HepG2 (cell line): ENCODE measurements around the gene LHFPL2. TPM values are rescaled to one million over a fixed set of nuclear protein-coding genes. Genes with fewer than 3 reads are reported as not detected.

Experiments
- CHD4 ChIP-seq: fragments of 200-600 bp; sonication (generic); IDR thresholded peaks from 2 replicates; pipeline ENCODE4 v1.7.0; 2017; ENCODE audit warnings: mild to moderate bottlenecking, low read length, borderline replicate concordance
- DR1 ChIP-seq: sonication (generic); formaldehyde crosslinking; IDR thresholded peaks from 2 replicates; pipeline ENCODE4 v1.8.0; 2021; ENCODE audit warnings: mild to moderate bottlenecking, missing genetic modification reagents, inconsistent platforms
- ELF4 ChIP-seq: sonication (generic); formaldehyde crosslinking; IDR thresholded peaks from 2 replicates; pipeline ENCODE4 v1.5.0; 2020; ENCODE audit warnings: missing genetic modification reagents, mild to moderate bottlenecking, moderate library complexity, borderline replicate concordance
- FOXM1 ChIP-seq: sonication (generic); formaldehyde crosslinking; IDR thresholded peaks from 2 replicates; pipeline ENCODE4 v1.5.0; 2020; ENCODE audit warnings: missing genetic modification reagents
- GTF3A ChIP-seq: sonication (generic); formaldehyde crosslinking; conservative IDR thresholded peaks from 2 replicates; pipeline ENCODE4 v1.4.0; 2020; ENCODE audit warnings: mild to moderate bottlenecking, missing genetic modification reagents
- HHEX ChIP-seq: IDR thresholded peaks from 2 replicates; pipeline ENCODE4 v1.6.1; 2016; ENCODE audit warnings: control low read depth
- KAT7 ChIP-seq: IDR thresholded peaks from 2 replicates; pipeline ENCODE4 v1.6.1; 2018; ENCODE audit warnings: borderline replicate concordance, missing compliant biosample characterization
- MAFK ChIP-seq, 2 experiments: IDR thresholded peaks in 1 of 2; conservative IDR thresholded peaks in 1 of 2; 2 replicates each; pipeline ENCODE4 v1.6.1; 2011; ENCODE audit warnings: improper control_type of control experiment in 2 of 2, low read length in 2 of 2
- MTA3 ChIP-seq: sonication (generic); formaldehyde crosslinking; IDR thresholded peaks from 2 replicates; pipeline ENCODE4 v1.4.0; 2020; ENCODE audit warnings: missing genetic modification reagents
- NCOA1 ChIP-seq: sonication (generic); formaldehyde crosslinking; IDR thresholded peaks from 2 replicates; pipeline ENCODE4 v1.9.0; 2021; ENCODE audit warnings: missing genetic modification reagents
- REXO4 ChIP-seq: sonication (generic); formaldehyde crosslinking; IDR thresholded peaks from 2 replicates; pipeline ENCODE4 v1.8.0; 2022; ENCODE audit warnings: missing genetic modification reagents, mild to moderate bottlenecking, borderline replicate concordance
- RXRA ChIP-seq: sonication (generic); formaldehyde crosslinking; IDR thresholded peaks from 2 replicates; pipeline ENCODE4 v1.5.1; 2020; ENCODE audit warnings: missing genetic modification reagents
- SOX13 ChIP-seq, 3 experiments: fragments of 450-650 bp in 1 of 3; sonication (generic) in 1 of 3; formaldehyde crosslinking in 1 of 3; IDR thresholded peaks in 2 of 3; conservative IDR thresholded peaks in 1 of 3; 2 replicates each; pipeline versions ENCODE4 v1.5.0 to v1.6.1; 2016 to 2020; ENCODE audit warnings: antibody characterized with exemption in 1 of 3, mild to moderate bottlenecking in 1 of 3, missing compliant biosample characterization in 1 of 3, missing genetic modification reagents in 1 of 3, moderate library complexity in 1 of 3
- SSRP1 ChIP-seq: IDR thresholded peaks from 2 replicates; pipeline ENCODE4 v1.6.1; 2016; ENCODE audit warnings: control low read depth
- TCF7L2 ChIP-seq: IDR thresholded peaks from 2 replicates; pipeline ENCODE4 v1.6.1; 2011; ENCODE audit warnings: mild to moderate bottlenecking, low read depth, low read length, moderate library complexity
- U2AF2 ChIP-seq: fragments of 200-400 bp; formaldehyde crosslinking; IDR thresholded peaks from 2 replicates; pipeline ENCODE4 v1.6.1; 2017; ENCODE audit warnings: low read depth, mild to moderate bottlenecking, low read length
- ZFP62 ChIP-seq: sonication (generic); formaldehyde crosslinking; IDR thresholded peaks from 2 replicates; pipeline ENCODE4 v1.4.0; 2020; ENCODE audit warnings: missing genetic modification reagents
- ZKSCAN5 ChIP-seq: sonication (generic); formaldehyde crosslinking; IDR thresholded peaks from 2 replicates; pipeline ENCODE4 v1.5.1; 2020; ENCODE audit warnings: mild to moderate bottlenecking, missing genetic modification reagents
- ZNF232 ChIP-seq: sonication (generic); formaldehyde crosslinking; IDR thresholded peaks from 2 replicates; pipeline ENCODE4 v1.4.0; 2020; ENCODE audit warnings: missing genetic modification reagents, borderline replicate concordance
- ZNF331 ChIP-seq: sonication (generic); formaldehyde crosslinking; IDR thresholded peaks from 2 replicates; pipeline ENCODE4 v1.4.0; 2020; ENCODE audit warnings: missing genetic modification reagents
- ZNF609 ChIP-seq: sonication (generic); formaldehyde crosslinking; IDR thresholded peaks from 2 replicates; pipeline ENCODE4 v1.4.0; 2020; ENCODE audit warnings: mild to moderate bottlenecking, missing genetic modification reagents, borderline replicate concordance
- ZNF720 ChIP-seq: sonication (generic); formaldehyde crosslinking; IDR thresholded peaks from 2 replicates; pipeline ENCODE4 v1.4.0; 2020; ENCODE audit warnings: missing genetic modification reagents
- ZNF781 ChIP-seq: sonication (generic); formaldehyde crosslinking; IDR thresholded peaks from 2 replicates; pipeline ENCODE4 v1.5.1; 2020; ENCODE audit warnings: borderline replicate concordance, mild to moderate bottlenecking, missing genetic modification reagents; ENCODE audit errors: not compliant biosample characterization
- polyA plus RNA-seq, 8 experiments: library from polyadenylated mRNA; depleted of rRNA in 3 of 8; stranded (reverse) in 7 of 8; unstranded in 1 of 8; fragments of >200 nt; fragmentation: Illumina TruSeq in 4 of 8; extraction: Trizol in 4 of 8; gene quantifications; 2 replicates each; pipeline versions ENCODE4 v1.2.1 to v1.2.3, GENCODE V29; 2011 to 2016; ENCODE audit warnings: low read depth in 4 of 8, missing spikeins in 1 of 8, mixed read lengths in 1 of 8; ENCODE audit not compliant: insufficient read depth in 1 of 8
- total RNA-seq, 5 experiments: library from RNA; depleted of rRNA; stranded (reverse); fragments of >200 nt; fragmentation: Illumina TruSeq; extraction: Trizol; gene quantifications; 2 replicates each; pipeline ENCODE4 v1.2.3, GENCODE V29; 2016; ENCODE audit warnings: low read depth in 1 of 5
- TF ChIP-seq, protein P1 (sequence below): sonication (generic); formaldehyde crosslinking; IDR thresholded peaks from 2 replicates; pipeline ENCODE4 v1.5.0; 2020; ENCODE audit warnings: mild to moderate bottlenecking, missing genetic modification reagents

The LHFPL2 gene
- total and polyA plus RNA-seq, 2 of the 13 experiments (the other 11 are each of a cell fraction or from before 2014, with no cell fraction given) = 6.0 to 20.0 TPM

DNA sequence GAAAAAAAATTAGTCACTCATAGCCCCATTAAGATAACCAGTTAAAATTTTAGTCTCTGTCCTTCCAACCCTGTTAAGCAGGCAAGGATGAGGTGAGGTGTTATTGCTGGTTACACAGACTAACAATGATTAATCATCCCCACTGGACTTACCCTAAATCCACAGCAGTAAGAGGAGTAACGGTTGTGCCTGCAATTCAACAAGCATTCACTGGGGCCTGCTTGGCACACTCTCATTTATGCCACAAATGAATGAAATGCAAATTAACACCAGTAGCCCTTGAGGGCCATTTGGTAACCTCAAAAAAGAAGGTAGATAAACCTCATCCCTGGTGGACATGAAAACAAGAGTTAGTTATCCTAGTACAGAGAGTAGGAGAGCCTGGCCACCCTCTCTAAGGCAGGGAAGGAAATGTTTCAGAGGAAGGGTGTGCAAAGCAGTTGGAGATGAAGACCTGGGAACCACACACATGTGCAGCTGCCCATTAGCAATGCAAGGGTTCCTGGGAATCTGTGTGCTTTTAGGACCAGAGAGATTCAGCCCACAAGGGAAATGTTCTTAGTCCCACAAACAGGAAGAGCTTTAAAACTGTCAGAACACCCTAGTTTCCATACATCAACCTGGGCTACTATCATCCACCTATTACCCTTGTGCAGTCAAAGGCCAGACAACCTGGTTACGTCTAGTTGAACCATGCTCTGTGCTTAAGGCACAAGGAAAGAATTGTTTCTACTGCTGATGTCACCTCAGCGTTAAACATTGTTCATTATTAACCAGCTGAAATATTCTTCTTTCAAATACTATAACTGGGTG is 7.7 kb downstream of the LHFPL2 start (continued):
- TF ChIP-seq FOXM1 (CRISPR knock-in tag) = no peak
- TF ChIP-seq U2AF2 = no peak
- TF ChIP-seq, protein P1, sequence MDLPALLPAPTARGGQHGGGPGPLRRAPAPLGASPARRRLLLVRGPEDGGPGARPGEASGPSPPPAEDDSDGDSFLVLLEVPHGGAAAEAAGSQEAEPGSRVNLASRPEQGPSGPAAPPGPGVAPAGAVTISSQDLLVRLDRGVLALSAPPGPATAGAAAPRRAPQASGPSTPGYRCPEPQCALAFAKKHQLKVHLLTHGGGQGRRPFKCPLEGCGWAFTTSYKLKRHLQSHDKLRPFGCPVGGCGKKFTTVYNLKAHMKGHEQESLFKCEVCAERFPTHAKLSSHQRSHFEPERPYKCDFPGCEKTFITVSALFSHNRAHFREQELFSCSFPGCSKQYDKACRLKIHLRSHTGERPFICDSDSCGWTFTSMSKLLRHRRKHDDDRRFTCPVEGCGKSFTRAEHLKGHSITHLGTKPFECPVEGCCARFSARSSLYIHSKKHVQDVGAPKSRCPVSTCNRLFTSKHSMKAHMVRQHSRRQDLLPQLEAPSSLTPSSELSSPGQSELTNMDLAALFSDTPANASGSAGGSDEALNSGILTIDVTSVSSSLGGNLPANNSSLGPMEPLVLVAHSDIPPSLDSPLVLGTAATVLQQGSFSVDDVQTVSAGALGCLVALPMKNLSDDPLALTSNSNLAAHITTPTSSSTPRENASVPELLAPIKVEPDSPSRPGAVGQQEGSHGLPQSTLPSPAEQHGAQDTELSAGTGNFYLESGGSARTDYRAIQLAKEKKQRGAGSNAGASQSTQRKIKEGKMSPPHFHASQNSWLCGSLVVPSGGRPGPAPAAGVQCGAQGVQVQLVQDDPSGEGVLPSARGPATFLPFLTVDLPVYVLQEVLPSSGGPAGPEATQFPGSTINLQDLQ (CRISPR knock-in tag) = no peak
- TF ChIP-seq MTA3 (CRISPR knock-in tag) = no peak
- TF ChIP-seq CHD4 = no peak
- no peak for TF ChIP-seq ELF4
- TF ChIP-seq REXO4 (CRISPR knock-in tag) = no peak
- TF ChIP-seq MAFK (conservative IDR thresholded peaks at IDR 0.05 in 1 of 2, IDR thresholded peaks at IDR 0.05 in 1 of 2; ENCODE audit: low read length in 2 of 2) = no peak
- no peak for TF ChIP-seq ZNF781 (CRISPR knock-in tag)
- TF ChIP-seq KAT7 (CRISPR knock-in tag) = no peak
- TF ChIP-seq ZFP62 (CRISPR knock-in tag) = no peak
- TF ChIP-seq ZNF232 (CRISPR knock-in tag) = peak; percentile 36; the same call in 1 of the 2 replicates
- no peak for TF ChIP-seq TCF7L2
- TF ChIP-seq ZNF331 = peak; percentile 38; the same call in 1 of the 2 replicates
- TF ChIP-seq ZNF720 (CRISPR knock-in tag) = no peak
- no peak for TF ChIP-seq HHEX (CRISPR knock-in tag)
- no peak for TF ChIP-seq RXRA (CRISPR knock-in tag)
- TF ChIP-seq SOX13 (IDR thresholded peaks at IDR 0.05) = no peak
- peak in 1 of 2 experiments; percentile 78; a peak in 2 of 4 replicates for TF ChIP-seq SOX13 (CRISPR knock-in tag; conservative IDR thresholded peaks at IDR 0.05 in 1 of 2, IDR thresholded peaks at IDR 0.05 in 1 of 2)
- no peak for TF ChIP-seq DR1 (CRISPR knock-in tag)
- no peak for TF ChIP-seq ZKSCAN5 (CRISPR knock-in tag)
- no peak for TF ChIP-seq ZNF609 (CRISPR knock-in tag)
- no peak for TF ChIP-seq SSRP1 (CRISPR knock-in tag)
- TF ChIP-seq NCOA1 = no peak
- TF ChIP-seq GTF3A = no peak
